Erythroblast (primary cell): ENCODE measurements around the gene ZKSCAN7.

Source experiments
- GATA1 ChIP-seq: IDR thresholded peaks from 2 replicates; pipeline ENCODE4 v1.6.1; 2011; ENCODE audit warnings: low read depth, mild to moderate bottlenecking, control low read depth, low read length, moderate library complexity
- POLR2A ChIP-seq: IDR thresholded peaks from 2 replicates; pipeline ENCODE4 v1.6.1; 2011; ENCODE audit warnings: mild to moderate bottlenecking, low read length

GRCh38 chr3:44529927-44530326 lies 25.1 kb upstream of the ZKSCAN7 start:
- TF ChIP-seq POLR2A (no peak), GATA1 (no peak)
